ENCODE measurements around the gene ARMC7. TPM values are rescaled to one million over a fixed set of nuclear protein-coding genes. Genes with fewer than 3 reads are reported as not detected.

Gene ARMC7
- total and polyA plus RNA-seq, 2 of the 13 experiments (the other 11 are each of a cell fraction or from before 2014, with no cell fraction given), result 3.9 to 4.2 TPM

DNA sequence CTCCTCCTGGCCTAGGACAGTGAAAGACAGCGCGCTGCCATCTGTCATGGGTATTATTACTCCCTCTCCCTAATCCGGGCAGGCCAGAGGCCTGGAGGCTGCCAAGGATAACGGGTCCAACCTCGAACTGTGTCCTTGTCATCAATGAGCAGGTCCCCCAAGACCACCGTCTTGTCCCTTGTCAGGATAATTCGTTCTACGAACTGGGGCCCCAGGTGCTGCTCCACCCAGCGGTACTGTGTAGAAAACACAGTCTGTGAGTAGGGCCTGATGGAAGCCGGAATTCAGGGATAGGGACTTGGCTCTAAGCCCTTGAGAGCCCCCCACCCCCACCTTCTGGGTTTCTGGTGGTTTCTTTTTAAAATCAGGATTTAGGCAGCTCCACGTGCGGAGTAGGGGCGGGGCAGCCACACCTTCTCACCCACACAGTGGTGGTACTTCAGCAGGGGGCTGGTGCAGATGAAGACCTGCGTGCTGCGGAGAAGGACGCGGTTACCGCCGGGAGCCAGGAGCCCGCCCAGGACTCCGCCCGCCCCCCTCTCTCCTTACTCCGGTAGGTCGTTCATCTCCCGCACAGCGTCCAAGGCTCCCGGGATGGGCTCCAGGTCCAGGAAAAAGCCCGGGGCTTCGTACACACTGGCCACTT, 21.0 kb downstream of the ARMC7 start (continued):
- TF ChIP-seq, protein P1, sequence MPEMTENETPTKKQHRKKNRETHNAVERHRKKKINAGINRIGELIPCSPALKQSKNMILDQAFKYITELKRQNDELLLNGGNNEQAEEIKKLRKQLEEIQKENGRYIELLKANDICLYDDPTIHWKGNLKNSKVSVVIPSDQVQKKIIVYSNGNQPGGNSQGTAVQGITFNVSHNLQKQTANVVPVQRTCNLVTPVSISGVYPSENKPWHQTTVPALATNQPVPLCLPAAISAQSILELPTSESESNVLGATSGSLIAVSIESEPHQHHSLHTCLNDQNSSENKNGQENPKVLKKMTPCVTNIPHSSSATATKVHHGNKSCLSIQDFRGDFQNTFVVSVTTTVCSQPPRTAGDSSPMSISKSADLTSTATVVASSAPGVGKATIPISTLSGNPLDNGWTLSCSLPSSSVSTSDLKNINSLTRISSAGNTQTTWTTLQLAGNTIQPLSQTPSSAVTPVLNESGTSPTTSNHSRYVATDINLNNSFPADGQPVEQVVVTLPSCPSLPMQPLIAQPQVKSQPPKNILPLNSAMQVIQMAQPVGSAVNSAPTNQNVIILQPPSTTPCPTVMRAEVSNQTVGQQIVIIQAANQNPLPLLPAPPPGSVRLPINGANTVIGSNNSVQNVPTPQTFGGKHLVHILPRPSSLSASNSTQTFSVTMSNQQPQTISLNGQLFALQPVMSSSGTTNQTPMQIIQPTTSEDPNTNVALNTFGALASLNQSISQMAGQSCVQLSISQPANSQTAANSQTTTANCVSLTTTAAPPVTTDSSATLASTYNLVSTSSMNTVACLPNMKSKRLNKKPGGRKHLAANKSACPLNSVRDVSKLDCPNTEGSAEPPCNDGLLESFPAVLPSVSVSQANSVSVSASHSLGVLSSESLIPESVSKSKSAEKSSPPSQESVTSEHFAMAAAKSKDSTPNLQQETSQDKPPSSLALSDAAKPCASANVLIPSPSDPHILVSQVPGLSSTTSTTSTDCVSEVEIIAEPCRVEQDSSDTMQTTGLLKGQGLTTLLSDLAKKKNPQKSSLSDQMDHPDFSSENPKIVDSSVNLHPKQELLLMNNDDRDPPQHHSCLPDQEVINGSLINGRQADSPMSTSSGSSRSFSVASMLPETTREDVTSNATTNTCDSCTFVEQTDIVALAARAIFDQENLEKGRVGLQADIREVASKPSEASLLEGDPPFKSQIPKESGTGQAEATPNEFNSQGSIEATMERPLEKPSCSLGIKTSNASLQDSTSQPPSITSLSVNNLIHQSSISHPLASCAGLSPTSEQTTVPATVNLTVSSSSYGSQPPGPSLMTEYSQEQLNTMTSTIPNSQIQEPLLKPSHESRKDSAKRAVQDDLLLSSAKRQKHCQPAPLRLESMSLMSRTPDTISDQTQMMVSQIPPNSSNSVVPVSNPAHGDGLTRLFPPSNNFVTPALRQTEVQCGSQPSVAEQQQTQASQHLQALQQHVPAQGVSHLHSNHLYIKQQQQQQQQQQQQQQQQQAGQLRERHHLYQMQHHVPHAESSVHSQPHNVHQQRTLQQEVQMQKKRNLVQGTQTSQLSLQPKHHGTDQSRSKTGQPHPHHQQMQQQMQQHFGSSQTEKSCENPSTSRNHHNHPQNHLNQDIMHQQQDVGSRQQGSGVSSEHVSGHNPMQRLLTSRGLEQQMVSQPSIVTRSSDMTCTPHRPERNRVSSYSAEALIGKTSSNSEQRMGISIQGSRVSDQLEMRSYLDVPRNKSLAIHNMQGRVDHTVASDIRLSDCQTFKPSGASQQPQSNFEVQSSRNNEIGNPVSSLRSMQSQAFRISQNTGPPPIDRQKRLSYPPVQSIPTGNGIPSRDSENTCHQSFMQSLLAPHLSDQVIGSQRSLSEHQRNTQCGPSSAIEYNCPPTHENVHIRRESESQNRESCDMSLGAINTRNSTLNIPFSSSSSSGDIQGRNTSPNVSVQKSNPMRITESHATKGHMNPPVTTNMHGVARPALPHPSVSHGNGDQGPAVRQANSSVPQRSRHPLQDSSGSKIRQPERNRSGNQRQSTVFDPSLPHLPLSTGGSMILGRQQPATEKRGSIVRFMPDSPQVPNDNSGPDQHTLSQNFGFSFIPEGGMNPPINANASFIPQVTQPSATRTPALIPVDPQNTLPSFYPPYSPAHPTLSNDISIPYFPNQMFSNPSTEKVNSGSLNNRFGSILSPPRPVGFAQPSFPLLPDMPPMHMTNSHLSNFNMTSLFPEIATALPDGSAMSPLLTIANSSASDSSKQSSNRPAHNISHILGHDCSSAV (CRISPR knock-in tag; IDR thresholded peaks at IDR 0.05; ENCODE audit: borderline replicate concordance), result no peak
- TF ChIP-seq ZNF609 (CRISPR knock-in tag; IDR thresholded peaks at IDR 0.05; ENCODE audit: borderline replicate concordance), result no peak
- TF ChIP-seq ATF7 (IDR thresholded peaks at IDR 0.05), result no peak
- no peak for TF ChIP-seq ATF7 (CRISPR knock-in tag; IDR thresholded peaks at IDR 0.05)
- TF ChIP-seq ZNF710 (CRISPR knock-in tag; IDR thresholded peaks at IDR 0.05; ENCODE audit: borderline replicate concordance), result peak; percentile 19; the same call in 1 of the 2 replicates
- no peak for TF ChIP-seq ARHGAP35 (CRISPR knock-in tag; IDR thresholded peaks at IDR 0.05; ENCODE audit: borderline replicate concordance)
- TF ChIP-seq HNRNPK (IDR thresholded peaks at IDR 0.05; ENCODE audit: low read depth, low read length, poor library complexity, severe bottlenecking), result no peak
- TF ChIP-seq DPF2 (CRISPR knock-in tag; IDR thresholded peaks at IDR 0.05; ENCODE audit: borderline replicate concordance, low read depth), result no peak
- TF ChIP-seq ZNF354B (CRISPR knock-in tag; IDR thresholded peaks at IDR 0.05), result no peak
- TF ChIP-seq HES4 (CRISPR knock-in tag; IDR thresholded peaks at IDR 0.05; ENCODE audit: borderline replicate concordance), result no peak
